HT-29 (cell line): ENCODE results near the gene SUPV3L1. TPM values are rescaled to one million over a fixed set of nuclear protein-coding genes. Genes with fewer than 3 reads are reported as not detected.
A peak's percentile ranks its signal among the peaks of the same experiment; 100 is the strongest.

Experiments used
- DNase-seq: peaks from one replicate; pipeline ENCODE4 v3.0.0-alpha.2; 2015; ENCODE audit warnings: low spot score
- total RNA-seq: library from RNA; depleted of rRNA; stranded (reverse); fragments of >200 nt; shearing (Covaris generic); gene quantifications from 2 replicates; pipeline ENCODE4 v1.2.3, GENCODE V29; 2014

SUPV3L1 gene
- total RNA-seq, 1 experiment from 2014 or later: 24.6 TPM

DNA sequence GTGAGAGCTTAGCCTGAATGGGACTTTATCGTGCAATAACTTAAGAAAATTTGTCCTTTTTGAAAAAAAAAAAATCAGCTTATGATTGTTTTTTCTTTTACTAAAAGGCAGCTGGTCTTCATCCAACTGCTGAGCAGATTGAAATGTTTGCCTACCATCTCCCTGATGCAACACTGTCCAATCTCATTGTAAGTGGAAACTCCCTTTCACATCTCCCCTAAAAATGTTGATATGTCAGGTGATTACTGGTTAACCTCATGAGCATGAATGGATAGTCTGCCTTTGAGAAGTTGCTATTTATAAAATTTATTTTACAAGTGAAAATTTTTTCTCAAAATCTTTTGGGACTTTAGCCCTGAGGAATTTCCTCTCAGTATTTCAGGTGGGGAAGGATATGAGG lies 22.3 kb downstream of the SUPV3L1 start:
- no peak for DNase-seq

DNA sequence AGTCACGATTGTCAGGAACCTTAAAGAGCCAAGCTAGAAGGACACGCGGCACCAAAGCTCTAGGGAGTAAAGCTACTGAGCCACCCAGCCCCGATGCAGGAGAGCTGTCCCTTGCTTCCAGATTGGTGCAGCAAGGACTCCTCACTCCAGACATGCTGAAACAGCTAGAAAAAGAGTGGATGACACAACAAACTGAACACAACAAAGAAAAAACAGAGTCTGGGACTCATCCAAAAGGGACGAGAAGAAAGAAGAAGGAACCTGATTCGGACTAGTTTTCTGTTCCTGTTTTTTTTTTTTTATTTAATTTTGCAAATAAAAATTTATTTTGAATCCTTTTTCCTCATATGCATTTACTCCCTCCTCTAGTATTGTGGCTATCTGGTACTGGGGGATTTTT lies 28.7 kb downstream of the SUPV3L1 start:
- no peak for DNase-seq

DNA sequence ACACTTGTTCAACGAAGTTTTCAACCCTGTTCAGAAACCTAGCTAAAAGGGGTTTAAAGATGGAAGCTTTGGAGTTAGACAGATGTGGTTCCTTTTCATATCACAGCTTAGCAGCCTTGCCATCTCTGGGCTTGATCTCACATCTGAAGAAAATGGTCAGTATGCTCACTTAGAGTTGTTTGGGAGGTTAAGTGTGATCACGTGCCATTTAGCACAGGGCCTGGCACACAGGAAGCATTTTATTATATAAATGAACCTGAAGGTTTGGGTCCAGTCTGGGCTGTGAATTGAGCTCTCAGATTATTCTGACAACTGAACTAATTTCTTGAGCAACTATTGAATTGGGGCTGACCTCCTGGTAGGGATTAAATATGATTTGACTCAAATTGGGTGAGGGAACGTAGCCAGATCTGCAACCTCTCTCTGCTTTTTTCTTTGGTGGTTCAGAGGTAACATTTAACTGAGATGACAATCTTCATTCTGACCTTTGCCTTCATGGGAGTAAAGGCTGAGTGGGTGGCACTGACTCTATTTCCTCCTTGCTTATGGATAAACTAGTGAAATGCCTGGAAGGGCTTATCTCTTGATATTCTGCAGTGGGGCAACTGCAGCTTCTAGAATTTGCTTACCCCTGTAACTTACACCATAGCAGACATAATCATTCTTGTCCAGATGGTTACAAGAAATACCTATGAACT lies 29.9 kb downstream of the SUPV3L1 start:
- DNase-seq: no peak

DNA sequence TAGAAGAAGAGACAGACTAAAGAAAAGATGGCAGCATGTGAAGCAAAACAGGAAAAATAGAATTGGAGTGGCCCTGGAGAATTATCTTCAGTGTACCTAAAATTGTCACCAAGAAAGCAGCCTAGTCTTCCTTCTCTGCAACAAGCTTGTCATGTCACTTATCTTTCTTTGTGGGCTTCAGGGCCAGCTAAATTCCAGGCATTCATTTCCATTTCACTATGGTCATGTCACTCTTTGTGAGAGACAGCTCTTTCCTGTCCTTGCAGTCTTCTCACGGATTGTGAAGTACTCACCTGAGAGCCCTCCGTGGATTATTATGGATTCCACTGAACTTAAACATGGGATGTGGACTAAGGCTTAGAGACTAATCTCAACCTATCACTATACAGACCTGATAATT lies 31.1 kb downstream of the SUPV3L1 start:
- no peak for DNase-seq

GRCh38 chr10:69211524-69211923 lies 31.5 kb downstream of the SUPV3L1 start:
- no peak for DNase-seq

GRCh38 chr10:69213591-69214311 lies 33.7 kb downstream of the SUPV3L1 start:
- DNase-seq: no peak

DNA sequence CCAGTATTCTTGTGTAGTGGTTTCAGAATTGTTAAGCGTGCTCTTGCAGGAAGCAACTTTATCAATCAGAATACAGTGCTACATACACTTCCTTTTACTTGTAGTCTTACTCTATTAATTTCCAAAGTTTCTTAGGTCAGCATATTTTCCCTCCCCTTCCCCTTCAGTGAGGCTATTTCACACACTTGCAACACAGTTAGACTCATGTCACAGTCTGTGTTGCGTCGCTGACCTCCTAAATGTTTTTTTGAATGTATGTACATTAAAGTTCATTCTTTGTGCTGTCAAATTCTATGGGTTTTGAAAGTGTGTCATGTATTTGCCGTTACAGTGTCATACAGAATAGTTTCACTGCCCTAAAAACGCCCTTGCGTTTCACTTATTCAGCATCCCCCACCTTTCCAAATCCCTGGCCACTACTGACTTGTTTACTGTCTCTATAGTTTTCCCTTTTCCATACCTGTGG lies 34.7 kb downstream of the SUPV3L1 start:
- DNase-seq: no peak

- DNase-seq: no peak
These were observed 35.6 kb downstream of the SUPV3L1 start for GRCh38 chr10:69215405-69216171.

GRCh38 chr10:69216577-69217118 lies 36.6 kb downstream of the SUPV3L1 start:
- DNase-seq: no peak

DNA sequence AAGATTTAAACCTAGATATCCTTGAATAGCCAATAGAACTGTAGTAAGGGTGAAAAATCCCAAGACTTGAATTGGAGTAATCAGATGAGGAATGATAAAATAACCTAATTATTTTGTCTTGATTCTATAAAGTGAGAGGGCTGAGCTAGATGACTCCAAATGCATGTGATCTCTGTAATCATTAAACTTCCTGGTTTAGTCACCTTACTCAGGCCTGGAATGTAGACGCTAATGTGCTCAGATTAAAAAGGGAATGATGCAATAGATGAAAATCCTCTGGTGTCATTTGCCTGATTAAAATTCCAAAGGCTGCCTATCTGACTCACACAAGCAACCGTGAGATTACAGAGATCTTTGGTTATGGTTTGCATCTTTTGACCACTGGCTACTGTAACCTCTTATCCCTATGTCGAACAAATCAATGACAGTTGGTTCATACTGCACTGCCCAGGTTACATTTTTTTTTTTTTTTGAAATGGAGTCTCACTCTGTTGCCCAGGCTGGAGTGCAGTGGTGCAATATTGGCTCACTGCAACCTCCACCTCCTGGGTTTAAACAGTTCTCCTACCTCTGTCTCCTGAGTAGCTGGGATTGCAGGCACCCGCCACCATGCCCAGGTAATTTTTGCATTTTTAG lies 37.2 kb downstream of the SUPV3L1 start:
- peak; percentile 84 for DNase-seq

- no peak for DNase-seq
These were observed 38.8 kb downstream of the SUPV3L1 start for GRCh38 chr10:69218831-69219230.

DNA sequence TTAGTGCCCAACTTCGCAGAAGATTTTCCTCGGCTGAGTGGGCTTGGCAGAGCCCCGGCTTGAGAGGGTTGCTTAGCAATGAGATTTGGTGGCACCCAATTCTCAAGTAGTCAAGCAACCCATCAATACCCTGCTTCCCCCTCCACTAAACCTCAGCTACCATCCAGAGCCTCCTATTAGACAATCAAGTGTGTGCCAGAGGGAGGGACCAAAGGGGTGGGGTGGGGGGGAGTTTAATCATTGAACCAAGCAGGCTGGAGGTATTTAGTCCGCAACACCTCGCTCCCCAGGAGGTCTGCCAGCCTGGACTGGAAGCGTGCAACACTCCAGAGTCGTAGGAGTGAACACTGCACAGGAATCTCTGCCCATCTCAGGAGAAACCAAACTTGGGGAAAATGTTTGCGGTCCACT lies 40.0 kb downstream of the SUPV3L1 start, which contains the start of gene HKDC1:
Gene HKDC1 (plus strand): TSS at position 292 of the 411 bp plus-strand sequence. CDS start 104 bp downstream, at position 396.
- peak; percentile 58 for DNase-seq

DNA sequence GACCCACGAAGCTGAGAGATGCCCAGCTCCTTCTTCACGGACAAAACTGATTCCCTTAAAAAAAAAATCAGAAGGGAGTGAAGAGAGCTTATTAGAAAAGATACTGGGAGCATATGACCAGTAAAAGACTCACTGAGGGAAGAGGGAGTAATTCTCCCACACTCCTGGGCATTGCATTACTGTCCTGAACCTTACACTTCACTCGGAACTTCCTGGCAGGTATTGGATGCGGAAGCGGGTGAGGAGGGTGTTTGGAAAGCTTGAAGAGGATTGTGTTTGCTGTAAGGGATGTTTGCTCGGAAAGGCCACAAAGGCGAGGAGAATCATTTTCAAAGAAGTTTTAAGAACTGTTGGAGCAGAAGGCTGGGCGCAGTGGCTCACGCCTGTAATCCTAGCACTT lies 40.5 kb downstream of the SUPV3L1 start:
- DNase-seq: peak; percentile 52

DNA sequence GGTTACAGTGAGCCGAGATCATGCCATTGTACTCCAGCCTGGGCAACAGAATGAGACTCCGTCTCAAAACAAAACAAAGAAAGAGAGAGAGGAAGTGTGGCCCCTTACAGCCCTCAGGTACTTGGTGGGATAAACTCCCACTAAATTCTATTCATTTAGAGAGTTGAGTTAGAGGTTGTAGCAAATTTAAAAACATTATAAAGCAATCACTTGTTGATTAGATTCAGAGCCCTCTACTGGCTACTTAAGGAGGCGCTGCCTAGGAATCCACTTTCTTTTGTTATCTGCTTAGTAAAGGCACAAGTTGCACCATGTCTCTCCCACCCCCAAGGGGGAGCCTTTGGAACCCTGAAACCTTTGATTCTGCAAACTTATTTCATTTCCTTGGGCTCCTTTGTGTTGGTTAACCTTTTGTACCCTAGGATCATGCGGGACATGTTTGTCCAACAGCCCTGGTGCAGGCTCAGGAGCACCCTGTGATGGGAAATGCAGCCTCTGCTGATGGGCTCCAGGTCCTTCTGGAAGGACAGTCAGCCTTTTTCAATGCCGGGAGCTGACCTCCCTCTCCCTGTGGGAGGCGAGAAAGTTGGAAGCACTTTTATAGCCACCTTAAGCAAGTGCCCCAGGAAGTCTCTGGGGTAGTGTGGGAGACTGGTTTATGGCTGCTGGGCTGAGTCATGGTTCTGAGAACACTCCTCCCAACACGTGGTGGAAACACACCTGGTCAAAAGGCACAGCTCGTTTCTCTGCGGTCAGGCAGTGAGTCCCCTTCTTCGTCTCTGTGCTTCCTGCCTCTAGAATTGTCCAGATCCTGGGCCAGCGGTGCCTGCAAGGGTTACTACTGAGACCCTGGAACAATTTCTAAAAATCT lies 42.4 kb downstream of the SUPV3L1 start:
- peak; percentile 93 for DNase-seq

- no peak for DNase-seq
These were observed 43.0 kb downstream of the SUPV3L1 start for GRCh38 chr10:69223028-69223342.

- DNase-seq: no peak
These were observed 45.0 kb downstream of the SUPV3L1 start for GRCh38 chr10:69224862-69225657.

DNA sequence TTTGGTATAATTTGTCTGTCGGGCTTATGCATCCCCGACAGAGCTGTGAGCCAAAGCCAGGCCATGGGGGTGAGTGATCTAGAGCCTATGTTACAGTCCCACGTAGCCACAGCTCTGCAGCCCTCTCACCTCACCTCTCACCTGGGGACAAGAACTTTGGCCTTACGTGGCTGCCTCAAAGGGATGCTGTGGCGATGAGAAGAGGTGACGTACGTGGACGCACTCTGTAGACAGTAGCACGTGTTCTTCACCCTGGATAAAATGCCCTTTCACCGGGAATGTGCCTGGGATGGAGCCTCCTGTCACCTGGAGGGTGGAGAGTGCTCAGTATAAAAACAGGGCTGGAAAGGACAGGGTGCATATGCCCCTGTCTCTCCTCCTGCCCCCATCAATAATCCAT lies 45.6 kb downstream of the SUPV3L1 start:
- no peak for DNase-seq

DNA sequence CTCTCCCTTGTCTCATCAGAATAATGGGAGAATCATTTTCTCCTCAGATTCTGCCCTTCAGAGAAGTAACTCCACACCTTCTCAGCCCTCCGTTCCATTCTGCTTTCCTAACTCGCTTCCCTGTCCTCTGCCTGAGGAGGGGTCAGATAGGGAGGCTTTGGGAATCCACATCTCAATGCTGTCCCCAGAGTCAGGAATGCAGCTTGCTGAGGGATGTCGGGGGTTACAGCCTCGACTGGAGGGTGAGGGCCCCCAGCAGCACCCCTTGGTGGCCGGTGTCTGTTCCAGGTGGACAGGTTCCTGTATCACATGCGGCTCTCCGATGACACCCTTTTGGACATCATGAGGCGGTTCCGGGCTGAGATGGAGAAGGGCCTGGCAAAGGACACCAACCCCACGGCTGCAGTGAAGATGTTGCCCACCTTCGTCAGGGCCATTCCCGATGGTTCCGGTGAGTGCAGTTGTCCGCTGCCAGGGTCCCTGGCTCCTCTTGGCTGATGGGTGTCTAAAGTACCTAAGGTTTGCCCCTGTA lies 47.0 kb downstream of the SUPV3L1 start:
- no peak for DNase-seq

- no peak for DNase-seq
These were observed 48.1 kb downstream of the SUPV3L1 start for GRCh38 chr10:69228151-69228550.

DNA sequence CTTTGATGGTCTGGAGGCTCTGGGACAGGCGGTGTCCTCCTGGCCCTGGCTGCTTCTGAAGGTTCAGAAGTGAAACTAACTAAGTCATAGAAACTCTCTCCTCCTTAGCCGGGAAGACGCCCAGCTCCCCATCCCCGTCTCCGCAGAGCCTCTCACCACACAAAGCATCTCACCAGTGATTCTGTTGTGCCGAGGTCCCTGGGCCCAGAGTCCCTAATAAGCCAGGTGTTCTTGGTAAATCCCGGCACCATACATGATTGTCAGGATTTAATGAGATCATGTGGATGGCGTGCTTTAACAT lies 49.5 kb downstream of the SUPV3L1 start:
- no peak for DNase-seq
